HepG2 (cell line): Measurements from ENCODE around the gene NT5M.

ENCODE experiments used
- MTF1 ChIP-seq: sonication (generic); formaldehyde crosslinking; IDR thresholded peaks from 2 replicates; pipeline ENCODE4 v1.5.0; 2020; ENCODE audit warnings: missing genetic modification reagents
- RBFOX2 ChIP-seq: fragments of 200-400 bp; formaldehyde crosslinking; IDR thresholded peaks from 2 replicates; pipeline ENCODE4 v1.6.1; 2017; ENCODE audit warnings: low read depth, mild to moderate bottlenecking, low read length
- RFX5 ChIP-seq: IDR thresholded peaks from 2 replicates; pipeline ENCODE4 v1.6.1; 2011; ENCODE audit warnings: low read depth, low read length, improper control_type of control experiment
- U2AF2 ChIP-seq: fragments of 200-400 bp; formaldehyde crosslinking; IDR thresholded peaks from 2 replicates; pipeline ENCODE4 v1.6.1; 2017; ENCODE audit warnings: low read depth, mild to moderate bottlenecking, low read length
- ZNF446 ChIP-seq: sonication (generic); formaldehyde crosslinking; IDR thresholded peaks from 2 replicates; pipeline ENCODE4 v1.5.0; 2020; ENCODE audit warnings: mild to moderate bottlenecking, missing genetic modification reagents
- TF ChIP-seq, protein P1 (sequence below): sonication (generic); formaldehyde crosslinking; IDR thresholded peaks from 2 replicates; pipeline ENCODE4 v1.4.0; 2020; ENCODE audit warnings: missing genetic modification reagents
- TF ChIP-seq, protein P2 (sequence below): IDR thresholded peaks from 2 replicates; pipeline ENCODE4 v1.6.1; 2012; ENCODE audit warnings: inconsistent platforms
- TF ChIP-seq, protein P3 (sequence below): sonication (generic); formaldehyde crosslinking; IDR thresholded peaks from 2 replicates; pipeline ENCODE4 v1.5.0; 2020; ENCODE audit warnings: mild to moderate bottlenecking, missing genetic modification reagents, moderate library complexity

DNA sequence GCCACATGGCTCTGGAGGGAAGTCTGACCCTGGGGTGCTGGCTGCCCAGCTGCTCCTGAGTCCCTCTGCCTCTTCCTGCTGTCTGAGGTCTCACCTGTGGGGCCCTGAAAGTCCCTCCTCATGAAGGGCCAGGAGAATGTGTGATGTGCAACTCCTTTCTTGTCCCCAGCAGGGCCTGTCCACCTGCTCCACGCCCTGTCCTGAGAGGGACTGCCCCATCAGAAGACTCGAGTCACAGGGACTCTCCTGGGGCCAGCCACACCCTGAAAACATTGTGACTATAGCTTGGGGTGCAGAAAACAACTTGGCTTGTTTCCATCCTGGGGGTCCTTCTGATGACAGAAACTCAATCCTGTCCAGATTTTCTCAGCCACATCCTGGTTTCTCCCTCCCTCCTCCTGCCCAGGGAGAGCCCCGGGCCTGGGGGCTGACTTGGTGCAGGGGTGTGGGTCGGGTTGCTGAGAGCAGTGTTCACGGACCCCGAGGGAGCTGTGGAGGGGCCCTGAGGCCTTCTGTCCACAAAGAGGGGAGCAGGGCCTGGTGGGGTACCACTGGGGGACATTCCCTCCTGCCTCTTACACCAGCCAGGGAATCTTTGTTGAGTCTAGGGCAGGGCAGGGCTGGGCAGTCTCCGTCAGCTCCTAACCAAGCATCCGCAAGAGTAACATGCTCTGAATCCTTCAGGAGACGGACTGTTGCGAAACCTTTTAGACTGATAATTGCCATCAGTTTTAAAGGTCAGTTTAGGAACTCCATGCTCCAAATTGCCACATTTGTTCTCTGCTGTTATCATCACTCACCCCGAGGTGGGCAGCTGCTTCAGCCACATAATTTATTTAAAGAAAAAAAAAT is 45.9 kb downstream of the NT5M start:
- TF ChIP-seq MTF1 (CRISPR knock-in tag) (no peak), ZNF446 (CRISPR knock-in tag) (no peak), U2AF2 (no peak), RBFOX2 (no peak), RFX5 (no peak)
- TF ChIP-seq, protein P1, sequence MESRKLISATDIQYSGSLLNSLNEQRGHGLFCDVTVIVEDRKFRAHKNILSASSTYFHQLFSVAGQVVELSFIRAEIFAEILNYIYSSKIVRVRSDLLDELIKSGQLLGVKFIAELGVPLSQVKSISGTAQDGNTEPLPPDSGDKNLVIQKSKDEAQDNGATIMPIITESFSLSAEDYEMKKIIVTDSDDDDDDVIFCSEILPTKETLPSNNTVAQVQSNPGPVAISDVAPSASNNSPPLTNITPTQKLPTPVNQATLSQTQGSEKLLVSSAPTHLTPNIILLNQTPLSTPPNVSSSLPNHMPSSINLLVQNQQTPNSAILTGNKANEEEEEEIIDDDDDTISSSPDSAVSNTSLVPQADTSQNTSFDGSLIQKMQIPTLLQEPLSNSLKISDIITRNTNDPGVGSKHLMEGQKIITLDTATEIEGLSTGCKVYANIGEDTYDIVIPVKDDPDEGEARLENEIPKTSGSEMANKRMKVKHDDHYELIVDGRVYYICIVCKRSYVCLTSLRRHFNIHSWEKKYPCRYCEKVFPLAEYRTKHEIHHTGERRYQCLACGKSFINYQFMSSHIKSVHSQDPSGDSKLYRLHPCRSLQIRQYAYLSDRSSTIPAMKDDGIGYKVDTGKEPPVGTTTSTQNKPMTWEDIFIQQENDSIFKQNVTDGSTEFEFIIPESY (CRISPR knock-in tag), result no peak
- TF ChIP-seq, protein P2, sequence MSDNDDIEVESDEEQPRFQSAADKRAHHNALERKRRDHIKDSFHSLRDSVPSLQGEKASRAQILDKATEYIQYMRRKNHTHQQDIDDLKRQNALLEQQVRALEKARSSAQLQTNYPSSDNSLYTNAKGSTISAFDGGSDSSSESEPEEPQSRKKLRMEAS, result no peak
- TF ChIP-seq, protein P3, sequence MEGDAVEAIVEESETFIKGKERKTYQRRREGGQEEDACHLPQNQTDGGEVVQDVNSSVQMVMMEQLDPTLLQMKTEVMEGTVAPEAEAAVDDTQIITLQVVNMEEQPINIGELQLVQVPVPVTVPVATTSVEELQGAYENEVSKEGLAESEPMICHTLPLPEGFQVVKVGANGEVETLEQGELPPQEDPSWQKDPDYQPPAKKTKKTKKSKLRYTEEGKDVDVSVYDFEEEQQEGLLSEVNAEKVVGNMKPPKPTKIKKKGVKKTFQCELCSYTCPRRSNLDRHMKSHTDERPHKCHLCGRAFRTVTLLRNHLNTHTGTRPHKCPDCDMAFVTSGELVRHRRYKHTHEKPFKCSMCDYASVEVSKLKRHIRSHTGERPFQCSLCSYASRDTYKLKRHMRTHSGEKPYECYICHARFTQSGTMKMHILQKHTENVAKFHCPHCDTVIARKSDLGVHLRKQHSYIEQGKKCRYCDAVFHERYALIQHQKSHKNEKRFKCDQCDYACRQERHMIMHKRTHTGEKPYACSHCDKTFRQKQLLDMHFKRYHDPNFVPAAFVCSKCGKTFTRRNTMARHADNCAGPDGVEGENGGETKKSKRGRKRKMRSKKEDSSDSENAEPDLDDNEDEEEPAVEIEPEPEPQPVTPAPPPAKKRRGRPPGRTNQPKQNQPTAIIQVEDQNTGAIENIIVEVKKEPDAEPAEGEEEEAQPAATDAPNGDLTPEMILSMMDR (CRISPR knock-in tag), result no peak
